AG09309 (cell line): ENCODE results near the gene TMEM94.

Source experiments
- DNase-seq: peaks from one replicate; pipeline ENCODE4 v3.0.0-alpha.2; 2010; ENCODE audit warnings: low read depth
- H3K4me3 ChIP-seq: 2 replicates; pipeline ENCODE4 v1.5.1; 2011; ENCODE audit warnings: mild to moderate bottlenecking, low read depth, low read length, moderate library complexity; ENCODE audit not compliant: control insufficient read depth
- CTCF ChIP-seq: IDR thresholded peaks from 2 replicates; pipeline ENCODE4 v1.5.1; 2011; ENCODE audit warnings: mild to moderate bottlenecking, low read depth, low read length, inconsistent platforms; ENCODE audit not compliant: insufficient read depth, control insufficient read depth; ENCODE audit errors: missing control alignments

Gene TMEM94

GRCh38 chr17:75460295-75460694 is 3.9 kb downstream of the TMEM94 start:
- TF ChIP-seq CTCF = no peak
- no peak for DNase-seq
- H3K4me3 ChIP-seq = no peak overlapping the region

GRCh38 chr17:75463603-75464002 is 7.2 kb downstream of the TMEM94 start:
- no peak for TF ChIP-seq CTCF
- DNase-seq = no peak
- H3K4me3 ChIP-seq = no peak overlapping the region

- no peak for DNase-seq
- no peak for TF ChIP-seq CTCF
- H3K4me3 ChIP-seq = no peak overlapping the region
Observed at GRCh38 chr17:75465039-75465438, 8.6 kb downstream of the TMEM94 start.

- no peak for TF ChIP-seq CTCF
- no peak overlapping the region for H3K4me3 ChIP-seq
- DNase-seq = no peak
Observed at GRCh38 chr17:75468291-75468754, 11.9 kb downstream of the TMEM94 start.

- DNase-seq = no peak
- no peak overlapping the region for H3K4me3 ChIP-seq
- TF ChIP-seq CTCF = no peak
Observed at GRCh38 chr17:75468779-75469373, 12.4 kb downstream of the TMEM94 start.

GRCh38 chr17:75471207-75471606 is 14.8 kb downstream of the TMEM94 start:
- no peak for TF ChIP-seq CTCF
- DNase-seq = no peak
- H3K4me3 ChIP-seq = no peak overlapping the region
